HEK293 (cell line): ENCODE data around the gene CD96.

ENCODE experiments used
- CTCF ChIA-PET: fragments of 350-600 bp; formaldehyde crosslinking; extraction: SDS; loops from one replicate; lab custom pipeline; 2021; ENCODE audit warnings: antibody characterized with exemption; lab: Yijun Ruan, JAX
- POLR2A ChIA-PET: fragments of 300-600 bp; formaldehyde crosslinking; extraction: SDS; loops from one replicate; lab custom pipeline; 2020; ENCODE audit warnings: antibody characterized with exemption, inconsistent platforms; lab: Yijun Ruan, JAX
- H3K27ac ChIP-seq: fragments of 200-500 bp; sonication (Bioruptor generic); 2 replicates; pipeline ENCODE4 v1.5.1; 2014; ENCODE audit warnings: low read depth, low read length, control low read depth, inconsistent platforms; ENCODE audit errors: extremely low read depth
- H3K36me3 ChIP-seq, 2 experiments: fragments of 200-500 bp in 1 of 2; sonication (Bioruptor generic) in 1 of 2; 1 replicate in 1 of 2; 2 replicates in 1 of 2; pipeline ENCODE4 v1.5.1; 2014 to 2017; ENCODE audit warnings: inconsistent platforms in 2 of 2, low read length in 2 of 2; ENCODE audit not compliant: control insufficient read depth in 2 of 2, insufficient read depth in 1 of 2
- H3K4me1 ChIP-seq: fragments of 200-500 bp; sonication (Bioruptor generic); 2 replicates; pipeline ENCODE4 v1.5.1; 2014; ENCODE audit warnings: mild to moderate bottlenecking, low read length, inconsistent platforms; ENCODE audit not compliant: control insufficient read depth, insufficient read depth
- H3K4me3 ChIP-seq: 2 replicates; pipeline ENCODE4 v1.5.1; 2011; ENCODE audit warnings: low read depth, mild to moderate bottlenecking, control low read depth, low read length, moderate library complexity
- H3K9me3 ChIP-seq: fragments of 200-500 bp; sonication (Bioruptor generic); 2 replicates; pipeline ENCODE4 v1.5.1; 2014; ENCODE audit warnings: low read depth, low read length, inconsistent platforms; ENCODE audit not compliant: control insufficient read depth, insufficient read depth
- FEZF1 ChIP-seq: fragments of 450-650 bp; formaldehyde crosslinking; IDR thresholded peaks from 2 replicates; pipeline ENCODE4 v1.5.1; 2016; ENCODE audit warnings: missing biosample characterization, missing genetic modification characterization
- GLI2 ChIP-seq: fragments of 450-650 bp; formaldehyde crosslinking; IDR thresholded peaks from 2 replicates; pipeline ENCODE4; 2017; ENCODE audit warnings: missing biosample characterization, missing genetic modification characterization, low read depth, borderline replicate concordance
- IKZF3 ChIP-seq: fragments of 450-650 bp; IDR thresholded peaks from 2 replicates; pipeline ENCODE4 v1.5.0; 2018; ENCODE audit warnings: missing biosample characterization, mild to moderate bottlenecking, missing genetic modification characterization, moderate library complexity
- KLF16 ChIP-seq: fragments of 450-650 bp; formaldehyde crosslinking; IDR thresholded peaks from 2 replicates; pipeline ENCODE4 v1.5.1; 2017; ENCODE audit warnings: missing biosample characterization, missing genetic modification characterization
- PRDM10 ChIP-seq: fragments of 450-650 bp; formaldehyde crosslinking; IDR thresholded peaks from 2 replicates; pipeline ENCODE4 v1.5.1; 2016; ENCODE audit warnings: missing biosample characterization, missing genetic modification characterization
- PRDM6 ChIP-seq: fragments of 450-650 bp; formaldehyde crosslinking; IDR thresholded peaks from 2 replicates; pipeline ENCODE4 v1.5.1; 2017; ENCODE audit warnings: missing biosample characterization, missing genetic modification characterization
- SP7 ChIP-seq: fragments of 450-650 bp; formaldehyde crosslinking; IDR thresholded peaks from 2 replicates; pipeline ENCODE4 v1.5.1; 2016; ENCODE audit warnings: missing biosample characterization, missing genetic modification characterization
- TCF7L2 ChIP-seq: IDR thresholded peaks from 2 replicates; pipeline ENCODE4 v1.6.1; 2011; ENCODE audit warnings: low read depth, mild to moderate bottlenecking, inconsistent platforms, low read length, moderate library complexity, borderline replicate concordance
- YY2 ChIP-seq: fragments of 450-650 bp; formaldehyde crosslinking; IDR thresholded peaks from 2 replicates; pipeline ENCODE4 v1.5.1; 2016; ENCODE audit warnings: missing biosample characterization, missing genetic modification characterization
- ZBTB20 ChIP-seq: fragments of 450-650 bp; formaldehyde crosslinking; IDR thresholded peaks from 2 replicates; pipeline ENCODE4 v1.5.1; 2016; ENCODE audit warnings: missing biosample characterization, missing genetic modification characterization
- ZNF148 ChIP-seq: fragments of 450-650 bp; formaldehyde crosslinking; IDR thresholded peaks from 2 replicates; pipeline ENCODE4 v1.5.0; 2017; ENCODE audit warnings: missing biosample characterization, missing genetic modification characterization, borderline replicate concordance
- ZNF174 ChIP-seq: fragments of 450-650 bp; formaldehyde crosslinking; IDR thresholded peaks from 2 replicates; pipeline ENCODE4 v1.5.0; 2017; ENCODE audit warnings: missing biosample characterization, mild to moderate bottlenecking, missing genetic modification characterization
- ZNF350 ChIP-seq: fragments of 450-650 bp; formaldehyde crosslinking; IDR thresholded peaks from 2 replicates; pipeline ENCODE4 v1.5.0; 2017; ENCODE audit warnings: missing biosample characterization, mild to moderate bottlenecking, missing genetic modification characterization
- ZNF426 ChIP-seq: fragments of 450-650 bp; formaldehyde crosslinking; IDR thresholded peaks from 2 replicates; pipeline ENCODE4 v1.5.1; 2017; ENCODE audit warnings: missing biosample characterization, missing genetic modification characterization, mild to moderate bottlenecking, inconsistent platforms, moderate library complexity
- ZNF501 ChIP-seq: fragments of 450-650 bp; formaldehyde crosslinking; IDR thresholded peaks from 2 replicates; pipeline ENCODE4 v1.5.1; 2016; ENCODE audit warnings: missing biosample characterization, missing genetic modification characterization
- ZNF580 ChIP-seq: fragments of 450-650 bp; formaldehyde crosslinking; IDR thresholded peaks from 2 replicates; pipeline ENCODE4 v1.5.1; 2016; ENCODE audit warnings: missing biosample characterization, missing genetic modification characterization
- ZNF664 ChIP-seq: fragments of 450-650 bp; formaldehyde crosslinking; IDR thresholded peaks from 2 replicates; pipeline ENCODE4 v1.5.1; 2016; ENCODE audit warnings: missing biosample characterization, missing genetic modification characterization
- ZNF776 ChIP-seq: fragments of 450-650 bp; formaldehyde crosslinking; IDR thresholded peaks from 2 replicates; pipeline ENCODE4 v1.5.0; 2017; ENCODE audit warnings: missing biosample characterization, missing genetic modification characterization, borderline replicate concordance
- ZNF843 ChIP-seq: fragments of 450-650 bp; formaldehyde crosslinking; IDR thresholded peaks from 2 replicates; pipeline ENCODE4 v1.5.1; 2016; ENCODE audit warnings: missing biosample characterization, missing genetic modification characterization
- ZSCAN30 ChIP-seq: fragments of 450-650 bp; IDR thresholded peaks from 2 replicates; pipeline ENCODE4 v1.5.1; 2018; ENCODE audit warnings: missing biosample characterization, mild to moderate bottlenecking, missing genetic modification characterization, moderate library complexity
- ZXDB ChIP-seq: fragments of 450-650 bp; formaldehyde crosslinking; IDR thresholded peaks from 2 replicates; pipeline ENCODE4 v1.5.1; 2016; ENCODE audit warnings: missing biosample characterization, missing genetic modification characterization

Gene CD96

GRCh38 chr3:111692593-111693552 lies 150.9 kb downstream of the CD96 start:
- ChIA-PET CTCF (interaction anchor here (0.5 to 3.1 kb wide), 8 partner anchors 7 to 1262 kb away, joined by 3 to 37 read pairs (median 4); no protein-coding TSS in a partner anchor), POLR2A (no interaction called here)
- TF ChIP-seq ZBTB20 (tag by site-specific recombination) (no peak), IKZF3 (tag by site-specific recombination) (0 out of 2 replicates have a peak, but pooled peaks have one; percentile 9), ZXDB (tag by site-specific recombination) (peak; percentile 67), ZNF501 (no peak), PRDM6 (tag by site-specific recombination) (peak; percentile 53), FEZF1 (tag by site-specific recombination) (peak; percentile 83), ZSCAN30 (tag by site-specific recombination) (peak; percentile 89), SP7 (tag by site-specific recombination) (peak; percentile 27; the same call in 1 of the 2 replicates), TCF7L2 (peak; percentile 50; the same call in 1 of the 2 replicates), KLF16 (tag by site-specific recombination) (no peak), ZNF350 (tag by site-specific recombination) (no peak), ZNF843 (tag by site-specific recombination) (peak; percentile 72), ZNF426 (tag by site-specific recombination) (no peak), ZNF580 (tag by site-specific recombination) (0 out of 2 replicates have a peak, but pooled peaks have one; percentile 10), PRDM10 (tag by site-specific recombination) (peak; percentile 36; the same call in 1 of the 2 replicates), ZNF664 (tag by site-specific recombination) (peak; percentile 85)
- no peaks in the 10 kb centered on the region for H3K9me3 ChIP-seq
- H3K4me1 ChIP-seq = peaks cover 17% of the 10 kb centered on the region
- no peaks in the 10 kb centered on the region for H3K36me3 ChIP-seq
- no peak overlapping the region for H3K4me3 ChIP-seq
- H3K27ac ChIP-seq = peak overlapping the region; percentile 17; the same call in 1 of the 2 replicates

- CTCF ChIA-PET = interaction anchor here (0.7 to 3.1 kb wide), 2 partner anchors 22 to 65 kb away, joined by 3 to 37 read pairs; no protein-coding TSS in a partner anchor
Measured at GRCh38 chr3:111694471-111694870, 152.5 kb downstream of the CD96 start.

More at GRCh38 chr3:111694471-111694870, 152.5 kb downstream of the CD96 start:
- no peak overlapping the region for H3K4me3 ChIP-seq
- TF ChIP-seq ZNF776 (tag by site-specific recombination) (no peak), ZNF174 (tag by site-specific recombination) (no peak), YY2 (tag by site-specific recombination) (no peak), GLI2 (tag by site-specific recombination) (no peak), ZNF148 (tag by site-specific recombination) (no peak), ZNF580 (tag by site-specific recombination) (no peak)
- POLR2A ChIA-PET = no interaction called here
- H3K27ac ChIP-seq = no peak overlapping the region
- peaks cover 27% of the 10 kb centered on the region for H3K4me1 ChIP-seq
- H3K9me3 ChIP-seq = no peaks in the 10 kb centered on the region
- no peaks in the 10 kb centered on the region for H3K36me3 ChIP-seq
